Tibial nerve (tissue), 4 donors: Measurements from ENCODE around the gene HES5. TPM values are rescaled to one million over a fixed set of nuclear protein-coding genes. Genes with fewer than 3 reads are reported as not detected.

ENCODE experiments used
- DNase-seq, 2 donors: peaks; one replicate each; pipeline ENCODE4 v3.0.0-alpha.2; 2019; ENCODE audit warnings: low spot score in 2 of 2
- H3K27ac ChIP-seq, 4 donors: fragments of 200-600 bp; sonication (generic) in 3 of 4; one replicate each; pipeline ENCODE4 v1.5.1; 2017 to 2019; ENCODE audit warnings: mild to moderate bottlenecking in 1 of 4
- H3K27me3 ChIP-seq, 2 donors: fragments of 200-600 bp; sonication (generic) in 1 of 2; one replicate each; pipeline versions ENCODE4 v1.5.1 to v1.6.0; 2017 to 2019
- H3K36me3 ChIP-seq, 3 donors: fragments of 200-600 bp; sonication (generic); one replicate each; pipeline ENCODE4 v1.5.1; 2018 to 2019
- H3K4me1 ChIP-seq, 4 donors: fragments of 200-600 bp; sonication (generic) in 3 of 4; one replicate each; pipeline ENCODE4 v1.5.1; 2017 to 2019
- H3K4me3 ChIP-seq, 4 donors: fragments of 200-600 bp; sonication (generic) in 3 of 4; one replicate each; pipeline ENCODE4 v1.5.1; 2017 to 2019; ENCODE audit warnings: mild to moderate bottlenecking in 1 of 4, moderate library complexity in 1 of 4
- H3K9me3 ChIP-seq, 4 donors: fragments of 200-600 bp; sonication (generic) in 3 of 4; one replicate each; pipeline ENCODE4 v1.5.1; 2017 to 2019
- EP300 ChIP-seq, 2 donors: sonication (generic); formaldehyde crosslinking; IDR thresholded peaks; one replicate each; pipeline ENCODE4 v1.6.1; 2017; ENCODE audit warnings: antibody characterized with exemption in 2 of 2, mild to moderate bottlenecking in 1 of 2
- POLR2A ChIP-seq, 2 donors: fragments of 450-650 bp; IDR thresholded peaks; one replicate each; pipeline ENCODE4 v1.6.1; 2017; ENCODE audit warnings: antibody characterized with exemption in 2 of 2, mild to moderate bottlenecking in 2 of 2, moderate library complexity in 2 of 2
- WGBS, 2 donors: methylation state at CpG; one replicate each; pipeline ENCODE4 v1.1.5; 2018; 5-methylcytosine and 5-hydroxymethylcytosine counted together
- total RNA-seq, 4 donors: library from RNA; depleted of rRNA; stranded (reverse); fragments of >200 nt; gene quantifications; one replicate each; pipeline ENCODE4 v1.1.0, GENCODE V29; 2016
- TF ChIP-seq, protein P1 (sequence below), 5 experiments: fragments of 200-600 bp in 3 of 5; fragments of 450-650 bp in 2 of 5; sonication (generic) in 3 of 5; IDR thresholded peaks; one replicate each; pipeline ENCODE4 v1.5.1; 2016 to 2019; ENCODE audit warnings: antibody characterized with exemption in 5 of 5, mild to moderate bottlenecking in 3 of 5, moderate library complexity in 2 of 5

HES5 gene
- total RNA-seq, 4 donors from 2014 or later = 0.87 TPM; not detected in 3

DNA sequence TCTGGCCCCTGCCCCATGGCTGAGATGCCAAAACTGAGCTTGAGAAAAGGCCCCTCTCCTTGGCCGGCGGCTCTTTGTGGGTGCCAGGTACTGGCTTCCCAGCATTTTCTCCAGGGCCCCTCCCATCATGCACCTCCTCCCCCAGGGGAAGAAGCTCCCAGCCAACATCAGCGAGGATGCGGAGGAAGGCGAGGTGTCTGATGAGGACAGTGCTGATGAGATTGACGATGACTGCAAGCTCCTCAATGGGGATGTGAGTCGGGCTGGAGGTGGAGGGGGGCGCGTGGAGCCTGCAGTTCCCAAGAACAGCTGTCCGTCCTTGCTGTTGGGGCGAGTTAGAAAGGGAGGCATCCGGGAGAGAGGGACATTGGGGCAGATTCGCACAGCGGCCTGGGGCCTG is 40.4 kb downstream of the HES5 start:
- no peaks in the 10 kb centered on the region for H3K4me1 ChIP-seq
- DNase-seq = no peak
- H3K4me3 ChIP-seq = no peak overlapping the region
- H3K27me3 ChIP-seq = peaks cover 0 to 18% of the 10 kb centered on the region in 2 donors
- 86 to 95% methylated on average over 14 of the region's 14 CpGs for WGBS, 2 donors
- no peak overlapping the region for H3K27ac ChIP-seq
- H3K36me3 ChIP-seq = no peaks in the 10 kb centered on the region
- TF ChIP-seq EP300 (IDR thresholded peaks at IDR 0.05) = no peak
- TF ChIP-seq, protein P1, sequence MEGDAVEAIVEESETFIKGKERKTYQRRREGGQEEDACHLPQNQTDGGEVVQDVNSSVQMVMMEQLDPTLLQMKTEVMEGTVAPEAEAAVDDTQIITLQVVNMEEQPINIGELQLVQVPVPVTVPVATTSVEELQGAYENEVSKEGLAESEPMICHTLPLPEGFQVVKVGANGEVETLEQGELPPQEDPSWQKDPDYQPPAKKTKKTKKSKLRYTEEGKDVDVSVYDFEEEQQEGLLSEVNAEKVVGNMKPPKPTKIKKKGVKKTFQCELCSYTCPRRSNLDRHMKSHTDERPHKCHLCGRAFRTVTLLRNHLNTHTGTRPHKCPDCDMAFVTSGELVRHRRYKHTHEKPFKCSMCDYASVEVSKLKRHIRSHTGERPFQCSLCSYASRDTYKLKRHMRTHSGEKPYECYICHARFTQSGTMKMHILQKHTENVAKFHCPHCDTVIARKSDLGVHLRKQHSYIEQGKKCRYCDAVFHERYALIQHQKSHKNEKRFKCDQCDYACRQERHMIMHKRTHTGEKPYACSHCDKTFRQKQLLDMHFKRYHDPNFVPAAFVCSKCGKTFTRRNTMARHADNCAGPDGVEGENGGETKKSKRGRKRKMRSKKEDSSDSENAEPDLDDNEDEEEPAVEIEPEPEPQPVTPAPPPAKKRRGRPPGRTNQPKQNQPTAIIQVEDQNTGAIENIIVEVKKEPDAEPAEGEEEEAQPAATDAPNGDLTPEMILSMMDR (IDR thresholded peaks at IDR 0.05) = no peak
- TF ChIP-seq POLR2A (IDR thresholded peaks at IDR 0.05) = no peak
- peaks cover 0 to 22% (median 0%) of the 10 kb centered on the region in 4 donors for H3K9me3 ChIP-seq

DNA sequence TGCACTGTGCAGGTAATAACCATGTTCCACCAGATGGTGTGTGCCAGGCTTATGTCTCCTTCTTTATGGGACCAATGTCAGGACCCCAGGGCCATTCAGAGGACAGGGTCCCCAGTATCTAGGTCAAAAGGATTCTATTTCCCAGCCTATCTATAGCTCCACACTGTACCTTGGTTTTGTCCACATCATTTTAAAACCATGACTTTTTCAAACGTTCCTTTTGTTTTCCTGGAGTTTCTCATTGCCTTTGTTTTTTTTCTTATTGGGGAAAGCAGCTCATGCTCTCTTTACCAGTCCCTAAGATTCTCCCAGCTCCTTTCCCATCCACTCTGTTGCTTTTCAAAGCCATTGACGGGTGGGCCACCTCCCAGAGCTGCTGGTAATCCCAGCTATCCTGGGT is 41.4 kb downstream of the HES5 start:
- no peaks in the 10 kb centered on the region for H3K36me3 ChIP-seq
- H3K27ac ChIP-seq = no peak overlapping the region
- H3K9me3 ChIP-seq = peaks cover 0 to 22% (median 0%) of the 10 kb centered on the region in 4 donors
- WGBS, 2 donors = 79 to 86% methylated on average over 2 of the region's 2 CpGs
- no peaks in the 10 kb centered on the region for H3K4me1 ChIP-seq
- no peak for DNase-seq
- no peak overlapping the region for H3K4me3 ChIP-seq
- H3K27me3 ChIP-seq = peaks cover 0 to 16% of the 10 kb centered on the region in 2 donors
- TF ChIP-seq EP300 (IDR thresholded peaks at IDR 0.05) = no peak
- TF ChIP-seq, protein P1 (IDR thresholded peaks at IDR 0.05) = no peak
- no peak for TF ChIP-seq POLR2A (IDR thresholded peaks at IDR 0.05)

DNA sequence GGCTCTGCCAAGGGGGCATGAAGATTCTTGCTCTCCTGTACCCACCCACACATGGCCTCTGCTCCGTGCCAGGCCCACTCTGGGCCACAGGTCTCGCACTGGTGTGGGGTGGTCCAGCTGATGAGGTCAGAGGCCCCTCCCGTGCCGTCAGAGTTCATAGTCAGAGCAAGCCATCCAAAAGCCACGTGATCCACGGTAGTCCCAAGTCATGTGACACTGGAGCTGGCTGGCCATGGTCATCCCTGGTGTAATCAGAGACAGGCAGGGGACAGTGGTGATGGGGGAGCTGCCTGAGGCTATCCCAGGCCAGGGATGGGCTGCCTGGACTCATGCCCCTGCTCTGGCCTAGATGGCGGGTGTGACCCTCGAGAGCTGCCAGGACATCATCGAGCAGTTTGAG is 43.5 kb downstream of the HES5 start:
- Histone ChIP-seq H3K9me3 (peaks cover 0 to 22% (median 0%) of the 10 kb centered on the region in 4 donors), H3K4me1 (no peaks in the 10 kb centered on the region), H3K36me3 (no peaks in the 10 kb centered on the region), H3K27me3 (peaks cover 0 to 1% of the 10 kb centered on the region in 2 donors), H3K27ac (no peak overlapping the region), H3K4me3 (no peak overlapping the region)
- TF ChIP-seq POLR2A (IDR thresholded peaks at IDR 0.05) = no peak
- WGBS, 2 donors = 85 to 86% methylated on average over 7 to 8 of the region's 9 CpGs
- no peak for DNase-seq

DNA sequence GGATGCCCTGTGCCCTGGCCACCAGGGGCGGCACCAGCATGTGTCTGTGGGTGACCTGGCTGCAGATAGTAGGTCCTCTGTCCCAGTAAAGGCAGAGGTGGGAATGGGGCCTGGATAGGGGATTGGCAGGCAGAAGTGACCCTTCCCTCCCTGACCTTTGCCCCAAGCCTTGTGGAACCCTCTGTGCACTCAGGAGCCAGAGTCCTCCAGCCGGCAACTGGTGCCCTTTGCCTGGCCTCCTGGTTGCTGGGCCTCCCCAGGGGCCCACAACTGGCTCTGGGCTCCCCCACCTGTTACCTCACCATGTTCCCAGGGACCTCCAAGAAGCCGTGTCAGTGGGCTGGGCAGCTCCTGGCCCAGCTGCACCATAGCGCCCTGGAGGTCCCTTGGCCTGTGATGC is 44.0 kb downstream of the HES5 start:
- H3K9me3 ChIP-seq = peaks cover 0 to 22% (median 0%) of the 10 kb centered on the region in 4 donors
- TF ChIP-seq EP300 (IDR thresholded peaks at IDR 0.05) (no peak), POLR2A (IDR thresholded peaks at IDR 0.05) (no peak)
- TF ChIP-seq, protein P1 (IDR thresholded peaks at IDR 0.05) = no peak
- H3K36me3 ChIP-seq = no peaks in the 10 kb centered on the region
- 67 to 87% methylated on average over 3 of the region's 4 CpGs for WGBS, 2 donors
- H3K4me3 ChIP-seq = no peak overlapping the region
- no peaks in the 10 kb centered on the region for H3K27me3 ChIP-seq
- no peak overlapping the region for H3K27ac ChIP-seq
- DNase-seq = no peak
- H3K4me1 ChIP-seq = no peaks in the 10 kb centered on the region

DNA sequence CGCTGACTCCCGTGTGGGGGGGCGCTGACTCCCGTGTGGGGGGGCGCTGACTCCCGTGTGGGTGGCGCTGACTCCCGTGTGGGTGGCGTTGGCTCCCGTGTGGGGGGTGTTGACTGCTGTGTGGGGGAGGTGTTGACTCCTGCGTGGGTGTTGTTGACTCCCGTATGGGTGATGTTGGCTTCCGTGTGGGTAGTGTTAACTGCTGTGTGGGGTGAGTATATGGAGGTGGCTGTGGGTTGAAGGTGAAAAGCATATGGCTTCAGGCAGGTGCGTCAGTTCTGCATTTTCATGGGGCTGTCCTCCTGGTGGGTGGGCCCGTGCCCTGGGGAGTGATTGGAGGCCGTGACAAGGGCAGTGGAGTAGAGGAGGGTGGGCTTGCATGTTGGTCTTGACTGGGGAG is 46.1 kb downstream of the HES5 start:
- Histone ChIP-seq H3K27me3 (no peaks in the 10 kb centered on the region), H3K4me1 (no peaks in the 10 kb centered on the region), H3K9me3 (peaks cover 0 to 13% (median 0%) of the 10 kb centered on the region in 4 donors), H3K4me3 (no peak overlapping the region), H3K36me3 (no peaks in the 10 kb centered on the region), H3K27ac (no peak overlapping the region)
- DNase-seq = no peak
- TF ChIP-seq EP300 (IDR thresholded peaks at IDR 0.05) (no peak), POLR2A (IDR thresholded peaks at IDR 0.05) (no peak)
- TF ChIP-seq, protein P1 (IDR thresholded peaks at IDR 0.05) = no peak
- 80 to 81% methylated on average over 10 to 12 of the region's 16 CpGs for WGBS, 2 donors

DNA sequence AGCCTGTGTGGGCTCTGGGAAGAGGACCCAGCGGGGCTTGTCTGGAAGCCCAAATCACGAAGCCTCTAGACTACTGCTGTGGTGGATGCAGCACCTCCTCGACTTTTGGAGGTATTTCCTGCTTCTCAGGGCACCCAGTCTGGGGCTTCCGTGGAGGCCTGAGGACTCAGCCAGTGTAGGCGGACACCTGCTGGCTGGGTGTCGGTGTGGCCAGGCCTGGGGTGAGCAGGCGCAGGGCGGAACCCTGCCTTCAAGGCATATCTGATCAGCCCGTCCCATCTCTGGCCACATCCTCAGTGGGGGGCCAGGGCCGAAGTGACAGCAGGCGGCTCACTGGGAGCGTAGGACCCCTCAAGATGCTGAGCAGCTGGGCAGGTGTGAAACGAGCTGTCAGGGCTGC is 47.0 kb downstream of the HES5 start:
- Histone ChIP-seq H3K4me1 (no peaks in the 10 kb centered on the region), H3K4me3 (no peak overlapping the region), H3K9me3 (peaks cover 0 to 3% (median 0%) of the 10 kb centered on the region in 4 donors), H3K27me3 (no peaks in the 10 kb centered on the region), H3K36me3 (no peaks in the 10 kb centered on the region), H3K27ac (no peak overlapping the region)
- no peak for DNase-seq
- 65 to 71% methylated on average over 4 to 10 of the region's 13 CpGs for WGBS, 2 donors
- TF ChIP-seq, protein P1 (IDR thresholded peaks at IDR 0.05) = no peak
- TF ChIP-seq EP300 (IDR thresholded peaks at IDR 0.05) (no peak), POLR2A (IDR thresholded peaks at IDR 0.05) (no peak)
